Stimulated activated CD8-positive, alpha-beta memory T cell treated with anti-CD3 and anti-CD28 coated beads, Interleukin-7, amount 100 ng/mL, for 4 hours (primary cell): ENCODE data around the gene MED1.

Experiments
- DNase-seq, 2 donors: peaks; one replicate each; pipeline ENCODE4 v3.0.0-alpha.2; 2020; ENCODE audit warnings: low read depth in 2 of 2

The MED1 gene

GRCh38 chr17:39361064-39361463, 90.0 kb downstream of the MED1 start:
- no peak for DNase-seq

GRCh38 chr17:39360537-39360936, 90.5 kb downstream of the MED1 start:
- no peak for DNase-seq

- no peak for DNase-seq
Measured at GRCh38 chr17:39359994-39360393, 91.1 kb downstream of the MED1 start.

- no peak for DNase-seq
Measured at GRCh38 chr17:39357986-39358385, 93.1 kb downstream of the MED1 start.

GRCh38 chr17:39357488-39357887, 93.6 kb downstream of the MED1 start:
- no peak for DNase-seq
